SK-N-SH treated with all-trans-retinoic acid at 6 μM for 48 hours (cell line): ENCODE data around the gene SLC35G6.

Experiments
- ARNTL ChIP-seq: fragments of 450-650 bp; formaldehyde crosslinking; IDR thresholded peaks from 2 replicates; pipeline ENCODE4 v1.5.0; 2020; ENCODE audit warnings: low read depth, mild to moderate bottlenecking, moderate library complexity, borderline replicate concordance
- BACH2 ChIP-seq: fragments of 250-450 bp; sonication (Bioruptor Pico); IDR thresholded peaks from 2 replicates; pipeline ENCODE4 v1.9.0; 2021; ENCODE audit warnings: mild to moderate bottlenecking, borderline replicate concordance
- CREB5 ChIP-seq: fragments of 250-450 bp; sonication (Bioruptor Pico); IDR thresholded peaks from 2 replicates; pipeline ENCODE4 v1.5.1; 2020; ENCODE audit warnings: low read depth, mild to moderate bottlenecking, moderate library complexity
- CSDC2 ChIP-seq: fragments of 250-450 bp; sonication (Bioruptor Pico); IDR thresholded peaks from 2 replicates; pipeline ENCODE4 v1.5.0; 2020; ENCODE audit warnings: mild to moderate bottlenecking, moderate library complexity
- OSR1 ChIP-seq: fragments of 250-450 bp; sonication (Bioruptor Pico); IDR thresholded peaks from 2 replicates; pipeline ENCODE4 v1.8.0; 2022; ENCODE audit warnings: moderate library complexity, mild to moderate bottlenecking, inconsistent platforms
- PATZ1 ChIP-seq: fragments of 250-450 bp; sonication (Bioruptor Pico); IDR thresholded peaks from 2 replicates; pipeline ENCODE4 v1.8.0; 2020; ENCODE audit warnings: mild to moderate bottlenecking, moderate library complexity, borderline replicate concordance
- POU6F1 ChIP-seq: fragments of 250-450 bp; sonication (Bioruptor Pico); IDR thresholded peaks from 2 replicates; pipeline ENCODE4 v1.8.0; 2021; ENCODE audit warnings: low read depth, mild to moderate bottlenecking, moderate library complexity, borderline replicate concordance
- PPARA ChIP-seq: fragments of 250-450 bp; sonication (Bioruptor Pico); IDR thresholded peaks from 2 replicates; pipeline ENCODE4 v1.5.0; 2020; ENCODE audit warnings: mild to moderate bottlenecking, borderline replicate concordance
- RARB ChIP-seq: fragments of 250-450 bp; sonication (Bioruptor Pico); IDR thresholded peaks from 2 replicates; pipeline ENCODE4 v1.8.0; 2021; ENCODE audit warnings: mild to moderate bottlenecking, moderate library complexity
- SNAI2 ChIP-seq: fragments of 250-450 bp; sonication (Bioruptor Pico); IDR thresholded peaks from 2 replicates; pipeline ENCODE4 v1.5.0; 2020; ENCODE audit warnings: mild to moderate bottlenecking, moderate library complexity
- ZFP3 ChIP-seq: fragments of 250-450 bp; sonication (Bioruptor Pico); IDR thresholded peaks from 2 replicates; pipeline ENCODE4 v1.5.0; 2020; ENCODE audit warnings: mild to moderate bottlenecking, moderate library complexity
- ZFP30 ChIP-seq: fragments of 450-650 bp; formaldehyde crosslinking; IDR thresholded peaks from 2 replicates; pipeline ENCODE4 v1.5.0; 2022; ENCODE audit warnings: mild to moderate bottlenecking, moderate library complexity
- ZNF70 ChIP-seq: fragments of 450-650 bp; formaldehyde crosslinking; IDR thresholded peaks from 2 replicates; pipeline ENCODE4 v1.5.0; 2020; ENCODE audit warnings: mild to moderate bottlenecking, moderate library complexity
- ZNF8 ChIP-seq: fragments of 450-650 bp; formaldehyde crosslinking; IDR thresholded peaks from 2 replicates; pipeline ENCODE4 v1.5.0; 2020; ENCODE audit warnings: mild to moderate bottlenecking, moderate library complexity

- TF ChIP-seq CSDC2 (no peak), PPARA (CRISPR knock-in tag) (no peak), ZFP30 (CRISPR knock-in tag) (no peak), ARNTL (CRISPR knock-in tag) (no peak), BACH2 (CRISPR knock-in tag) (no peak), PATZ1 (no peak), CREB5 (CRISPR knock-in tag) (no peak), OSR1 (CRISPR knock-in tag) (no peak), ZFP3 (CRISPR knock-in tag) (no peak), RARB (no peak), ZNF8 (CRISPR knock-in tag) (no peak), POU6F1 (no peak), SNAI2 (CRISPR knock-in tag) (no peak), ZNF70 (no peak)
Observed at GRCh38 chr17:7512105-7512504, 30.9 kb downstream of the SLC35G6 start.
